Measurements from ENCODE around the gene MMD2. TPM values are rescaled to one million over a fixed set of nuclear protein-coding genes. Genes with fewer than 3 reads are reported as not detected.
A peak's percentile ranks its signal among the peaks of the same experiment; 100 is the strongest.

The MMD2 gene
- total and polyA plus RNA-seq, 3 experiments from 2014 or later: not detected

- POLR2A ChIA-PET: no interaction called here
- Mint-ChIP-seq H3K4me1 (peaks cover 0 to 4% (median 0%) of the 10 kb centered on the region in 3 donors), H3K4me3 (no peak overlapping the region), H3K27ac (peak overlapping the region in 1 of 8 donors; percentile 7), H3K9me3 (peaks cover 0 to 4% (median 2%) of the 10 kb centered on the region in 5 donors), H3K36me3 (no peaks in the 10 kb centered on the region), H3K27me3 (peaks cover 3 to 42% of the 10 kb centered on the region in 2 donors)
- Histone ChIP-seq H3K4me3 (ENCODE audit: low read length) (no peak overlapping the region), H3K9me3 (ENCODE audit: low read length) (no peaks in the 10 kb centered on the region), H3K27me3 (ENCODE audit: insufficient read depth, low read length, poor library complexity, severe bottlenecking) (peaks cover 6% of the 10 kb centered on the region), H3K27ac (ENCODE audit: low read depth, low read length) (no peak overlapping the region), H3K4me1 (ENCODE audit: insufficient read depth, low read length) (no peaks in the 10 kb centered on the region), H3K36me3 (ENCODE audit: insufficient read depth, low read length) (no peaks in the 10 kb centered on the region)
- CTCF ChIA-PET: no interaction called here
- DNase-seq: no peak
Observed at GRCh38 chr7:4856336-4857057, 102.5 kb downstream of the MMD2 start.

Other genes with a start within 250 kb of the MMD2 start
- 10 to 100 TPM; 47.8 to 49.8 TPM for gene AP5Z1, start 183.6 kb downstream of the MMD2 start, total RNA-seq
- 38.9 TPM for gene AP5Z1, start 183.6 kb downstream of the MMD2 start, polyA plus RNA-seq
- not detected for gene PAPOLB, start 97.2 kb downstream of the MMD2 start, total RNA-seq
- not detected for gene PAPOLB, start 97.2 kb downstream of the MMD2 start, polyA plus RNA-seq
- gene RADIL, start 75.5 kb downstream of the MMD2 start, total RNA-seq: under 1 TPM; 0.04 to 0.20 TPM
- gene RADIL, start 75.5 kb downstream of the MMD2 start, polyA plus RNA-seq: not detected
- 1 to 10 TPM; 9.3 to 9.6 TPM for gene RBAK, start 86.7 kb upstream of the MMD2 start, total RNA-seq
- 4.2 TPM for gene RBAK, start 86.7 kb upstream of the MMD2 start, polyA plus RNA-seq
- 10 to 100 TPM; 57.4 to 58.5 TPM for gene WIPI2, start 231.0 kb upstream of the MMD2 start, total RNA-seq
- 98.0 TPM for gene WIPI2, start 231.0 kb upstream of the MMD2 start, polyA plus RNA-seq

All from CD8-positive, alpha-beta memory T cell (primary cell).